Activated T-cell treated with anti-CD3 and anti-CD28 coated beads for 4 hours (primary cell): ENCODE data around the gene WWC2.
A peak's percentile ranks its signal among the peaks of the same experiment; 100 is the strongest.

Experiments
- DNase-seq: peaks from one replicate; pipeline ENCODE4 v3.0.0-alpha.2; 2020

Gene WWC2

DNA sequence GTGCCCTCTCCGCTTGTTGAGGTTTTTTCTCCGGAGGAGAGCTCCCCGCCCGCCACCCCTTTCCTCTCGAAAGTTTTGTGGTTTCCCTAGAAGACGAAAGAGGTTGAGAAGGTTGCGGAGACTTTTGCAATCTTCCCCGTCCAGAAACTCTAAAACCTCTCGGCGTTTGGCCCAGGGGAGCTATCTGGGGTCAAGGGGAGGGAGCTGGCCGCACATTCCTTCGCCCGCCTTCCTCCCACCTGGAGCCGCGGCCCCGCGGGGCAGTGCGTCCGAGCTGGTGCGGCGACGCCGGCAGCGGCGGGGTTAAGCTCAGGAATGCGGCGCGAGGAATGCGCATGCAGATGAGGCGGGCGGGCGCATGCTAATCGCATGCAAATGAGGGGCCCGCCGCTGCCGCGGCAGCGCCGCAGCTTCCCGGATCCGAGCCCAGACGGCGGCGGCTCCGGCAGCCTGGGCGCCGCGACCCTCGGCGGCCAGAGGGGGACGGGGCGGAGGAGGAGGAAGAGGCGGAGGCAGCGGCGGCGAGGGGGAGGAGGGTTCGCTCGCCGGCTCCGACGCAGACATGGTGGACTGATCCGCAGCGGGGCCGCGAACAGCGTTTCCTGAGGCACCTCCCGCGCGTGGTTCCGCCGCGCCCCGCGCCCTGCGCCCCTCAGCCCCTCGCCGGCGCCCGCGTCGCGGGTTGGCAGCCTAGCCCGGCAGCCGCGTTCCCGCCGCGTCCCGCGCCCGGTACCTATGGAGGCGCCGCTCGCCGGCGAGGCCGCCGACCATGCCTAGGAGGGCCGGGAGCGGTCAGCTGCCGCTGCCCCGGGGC, at the start of gene WWC2:
TSS of gene WWC2 (plus strand) at position 535 of the 814 bp plus-strand sequence. CDS start at position 770, 235 bp downstream.
- DNase-seq = peak; percentile 47

DNA sequence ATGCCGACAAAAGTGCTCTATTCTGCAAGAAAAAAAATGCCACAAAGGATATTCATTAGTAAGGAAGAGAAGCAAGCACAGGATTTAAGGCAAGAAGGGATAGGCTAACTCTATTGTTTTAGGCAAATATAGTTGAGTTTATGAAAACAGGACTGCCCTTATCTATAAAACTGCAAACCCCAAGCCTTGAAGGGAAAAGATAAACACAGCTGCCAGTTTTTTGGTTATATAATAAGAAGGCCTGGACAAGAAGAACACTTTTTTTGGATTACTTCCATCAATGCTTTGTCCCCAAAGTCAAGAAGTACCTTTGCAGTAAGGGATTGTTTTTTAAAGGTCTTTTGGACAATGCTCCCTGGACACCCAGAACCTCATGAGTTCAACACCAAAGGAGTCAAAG, 45.4 kb upstream of the WWC2 start:
- no peak for DNase-seq

DNA sequence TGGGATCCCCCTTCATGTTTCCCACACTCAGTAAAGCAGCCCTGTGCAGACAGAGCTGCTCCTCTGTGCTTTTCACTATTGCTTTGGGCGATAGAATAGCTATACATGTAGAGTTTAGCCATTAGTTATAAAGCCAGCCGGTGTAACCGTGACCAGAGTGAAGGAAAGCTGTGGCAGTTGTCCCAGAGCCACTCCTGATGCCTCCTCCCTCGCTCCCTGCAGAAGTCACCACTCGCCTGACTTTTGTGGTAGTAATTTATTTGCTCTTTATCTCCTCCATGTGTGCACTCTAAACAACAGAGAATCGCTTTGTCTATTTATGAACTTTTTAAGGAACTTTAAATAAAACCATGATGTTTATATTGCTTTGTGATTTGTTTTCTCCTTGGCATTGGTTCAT, 41.8 kb upstream of the WWC2 start:
- DNase-seq = no peak

DNA sequence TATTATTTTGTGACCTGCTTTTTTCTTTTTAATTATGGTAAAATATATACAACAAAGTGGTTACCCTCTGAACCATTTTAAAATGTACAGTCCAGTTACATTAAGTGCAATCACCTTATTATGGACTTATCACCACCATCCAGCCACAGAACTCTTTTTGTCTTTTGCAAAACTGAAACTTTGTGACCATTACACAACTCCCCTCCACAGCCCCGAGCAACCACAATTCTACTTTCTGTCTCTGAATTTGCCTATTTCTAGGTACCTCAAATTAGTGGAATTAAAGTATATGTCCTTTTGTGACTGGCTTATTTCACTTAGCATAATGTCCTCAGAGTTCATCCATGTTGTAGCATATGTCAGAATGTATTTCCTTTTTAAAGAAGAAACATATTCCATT, 39.3 kb upstream of the WWC2 start:
- DNase-seq = no peak

DNA sequence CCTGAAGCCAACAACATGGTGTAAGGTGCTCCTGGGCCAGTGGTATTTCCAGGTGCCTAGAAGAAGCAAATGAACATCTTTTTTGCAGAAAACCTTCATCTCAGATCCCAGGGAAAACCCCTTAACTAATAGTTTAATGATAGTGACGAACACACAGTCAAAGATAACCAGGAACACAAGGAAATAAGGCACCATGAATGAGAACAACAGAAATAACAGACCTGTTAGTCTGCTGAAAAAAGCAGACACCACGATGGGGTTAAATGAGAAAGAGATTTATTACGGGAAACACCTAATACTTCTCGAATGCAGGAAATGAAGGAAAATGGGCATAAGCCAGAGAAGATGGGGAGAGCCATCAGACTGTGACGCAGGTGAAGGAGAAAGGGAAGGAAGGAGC, 30.6 kb upstream of the WWC2 start:
- no peak for DNase-seq

DNA sequence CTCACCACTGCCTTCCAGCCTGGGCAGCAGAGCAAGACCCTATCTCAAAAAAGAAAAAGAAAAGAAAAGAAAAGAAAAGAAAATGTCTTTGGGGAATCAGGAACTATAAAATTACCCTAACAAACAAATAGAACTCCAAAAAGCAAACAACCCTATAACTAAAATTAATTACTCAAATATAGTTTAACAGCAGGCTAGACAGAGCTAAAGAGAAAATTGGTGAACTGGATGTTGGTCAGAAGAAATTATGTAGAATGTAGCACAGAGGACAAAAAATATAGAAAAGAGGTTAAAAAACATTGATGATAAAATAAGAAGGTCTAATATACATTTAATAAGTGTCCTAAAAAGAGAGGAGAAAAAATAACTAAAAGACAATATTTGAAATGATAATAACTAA, 27.8 kb upstream of the WWC2 start:
- DNase-seq = no peak

DNA sequence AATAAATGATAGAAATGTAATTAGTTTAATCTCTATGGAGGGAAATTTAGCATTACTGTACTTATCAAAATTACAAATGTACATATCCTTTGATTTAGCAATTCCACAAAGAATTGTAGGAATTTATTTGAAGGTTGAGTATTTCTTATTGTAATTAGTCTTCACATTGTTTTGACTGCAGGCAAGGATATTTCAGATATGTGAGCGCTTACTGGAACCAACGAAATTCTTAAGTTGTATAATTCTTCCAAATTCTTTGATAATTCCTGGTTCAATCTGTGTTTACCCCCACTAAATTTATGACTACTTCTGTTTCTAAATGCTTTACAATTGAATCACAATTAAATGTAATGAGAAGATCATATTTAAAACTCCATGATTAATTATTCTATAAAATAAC, 26.9 kb upstream of the WWC2 start:
- DNase-seq = no peak

DNA sequence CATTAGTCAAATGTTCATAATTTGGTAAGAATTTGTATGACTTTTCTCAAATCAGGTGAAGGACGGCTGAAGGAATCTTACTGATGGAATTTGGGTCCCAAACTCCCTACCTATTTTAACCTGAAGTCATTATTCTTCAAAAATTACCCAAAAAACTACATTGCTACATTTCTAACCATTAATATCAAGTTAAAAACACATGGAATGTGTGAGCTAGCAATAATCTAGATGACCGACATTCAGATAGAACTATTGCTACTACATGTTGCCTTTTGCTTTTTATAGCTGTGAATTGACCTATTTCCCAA, 25.3 kb upstream of the WWC2 start:
- DNase-seq = no peak

DNA sequence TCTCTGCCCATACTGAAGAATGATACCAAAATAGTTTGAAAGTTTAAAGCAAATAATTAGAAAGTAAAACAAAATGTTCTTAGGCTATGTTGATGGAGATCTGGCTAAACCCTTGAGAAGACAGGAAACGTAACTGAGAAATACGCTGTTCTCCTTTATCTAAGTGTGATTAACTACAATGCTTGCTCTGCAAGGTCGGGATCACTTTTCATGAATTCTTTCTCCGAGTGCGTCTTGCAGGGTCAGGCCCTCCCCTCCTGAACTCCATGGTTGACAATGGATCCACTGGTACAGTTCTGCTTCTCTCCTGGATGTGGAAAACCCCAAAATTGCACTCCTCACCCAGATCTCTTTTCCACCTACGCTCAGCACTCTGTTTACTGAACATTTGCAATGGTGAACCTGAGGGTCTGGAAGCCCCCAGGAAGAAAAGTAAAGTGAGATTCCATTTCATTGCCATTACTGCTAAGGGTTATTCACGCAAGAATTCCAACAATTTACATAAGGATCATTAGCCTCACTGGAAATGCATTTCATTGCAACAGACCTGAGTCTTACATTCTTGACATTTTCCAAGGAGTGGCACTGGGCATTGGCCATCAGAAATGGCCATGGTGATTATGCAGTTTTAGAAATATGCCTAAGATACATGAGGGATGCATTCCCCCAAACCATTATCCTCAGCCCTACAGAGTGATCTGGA, 24.6 kb upstream of the WWC2 start:
- no peak for DNase-seq

DNA sequence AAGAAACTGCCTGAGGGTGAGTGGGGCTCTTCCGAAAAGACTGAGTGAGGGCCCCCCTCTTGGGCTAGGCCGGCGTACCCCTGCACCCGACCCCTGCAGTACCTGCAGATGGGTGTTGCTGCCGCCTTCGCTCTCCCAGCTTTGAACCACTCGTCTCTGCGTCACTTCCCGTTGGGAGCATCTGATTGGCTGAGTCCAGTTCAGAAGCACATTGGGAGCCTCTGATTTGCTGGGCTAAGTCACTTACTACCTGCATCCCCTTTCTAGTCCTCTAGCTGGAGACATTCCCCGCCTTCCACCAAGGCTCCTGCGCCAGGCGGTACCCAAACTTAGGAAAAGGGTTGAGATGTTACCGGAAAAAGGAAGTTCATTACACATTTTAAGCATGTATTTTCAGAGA, 20.4 kb upstream of the WWC2 start:
- DNase-seq = no peak

DNA sequence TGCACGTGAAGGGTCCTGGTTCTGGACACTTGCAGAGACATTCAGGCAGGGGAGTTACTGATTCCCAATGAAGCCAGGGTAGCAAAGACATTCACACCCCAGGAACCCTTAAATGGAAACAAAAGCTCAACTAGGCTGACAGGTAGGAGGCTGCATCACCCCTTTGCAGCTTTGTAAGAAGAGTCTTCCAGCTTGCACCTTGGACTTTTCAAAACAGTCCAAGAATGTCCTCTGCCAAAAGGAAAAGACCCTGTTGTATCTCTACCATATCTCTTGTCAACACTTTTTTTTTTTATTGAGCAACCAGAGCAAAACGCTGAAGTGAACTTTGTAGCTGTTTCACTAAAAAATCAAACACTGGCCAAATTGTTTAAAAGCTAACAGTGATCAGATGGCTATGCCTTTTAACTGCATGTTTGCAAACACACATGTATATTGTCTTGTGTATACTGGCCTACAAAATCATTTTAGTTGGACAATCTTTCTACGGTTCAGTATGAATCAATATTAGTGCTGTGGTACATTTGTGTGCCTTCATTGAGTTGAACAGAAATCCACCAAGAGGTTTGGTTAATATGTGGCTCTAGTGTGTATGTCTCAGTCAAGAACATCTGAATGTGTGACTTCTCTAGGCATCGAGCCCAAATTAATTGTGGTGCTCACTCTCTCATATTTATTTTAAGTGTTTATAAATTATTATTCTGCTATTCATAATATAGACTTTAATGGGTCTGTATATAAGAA, 18.5 kb upstream of the WWC2 start:
- no peak for DNase-seq

DNA sequence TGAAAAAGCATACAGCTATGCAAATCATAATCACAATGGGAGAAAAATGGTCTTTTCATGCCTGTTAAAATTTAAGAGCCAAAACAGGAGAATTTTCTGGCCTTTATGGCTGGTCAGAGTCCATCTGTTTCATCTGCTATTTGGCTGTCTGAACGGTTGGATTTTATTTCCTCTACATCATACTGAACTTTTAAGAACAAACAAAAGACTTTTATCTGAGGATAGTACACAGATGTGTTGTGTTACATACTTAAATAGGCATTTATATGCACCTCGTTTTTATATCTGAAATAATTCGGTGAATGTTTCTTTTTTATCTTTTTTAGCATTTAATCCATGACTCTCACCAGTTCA, 18.0 kb upstream of the WWC2 start:
- DNase-seq = no peak

DNA sequence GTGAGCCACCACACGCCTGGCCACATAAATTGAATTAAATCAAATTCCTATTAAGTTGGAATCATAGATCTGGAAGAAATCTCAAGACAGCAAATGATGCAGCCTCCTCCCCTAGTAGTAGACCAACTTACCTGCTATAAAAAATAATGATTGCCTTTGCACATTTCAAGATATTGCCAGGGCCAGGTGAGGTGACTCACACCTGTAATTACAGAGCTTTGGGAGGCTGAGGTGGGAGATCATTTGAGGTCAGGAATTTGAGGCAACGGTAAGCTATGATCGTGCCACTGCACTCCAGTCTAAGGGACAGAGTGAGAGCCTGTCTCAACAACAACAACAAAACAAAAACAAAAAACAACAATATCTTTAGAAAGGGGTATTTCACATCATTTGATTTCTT, 17.0 kb upstream of the WWC2 start:
- DNase-seq = no peak

DNA sequence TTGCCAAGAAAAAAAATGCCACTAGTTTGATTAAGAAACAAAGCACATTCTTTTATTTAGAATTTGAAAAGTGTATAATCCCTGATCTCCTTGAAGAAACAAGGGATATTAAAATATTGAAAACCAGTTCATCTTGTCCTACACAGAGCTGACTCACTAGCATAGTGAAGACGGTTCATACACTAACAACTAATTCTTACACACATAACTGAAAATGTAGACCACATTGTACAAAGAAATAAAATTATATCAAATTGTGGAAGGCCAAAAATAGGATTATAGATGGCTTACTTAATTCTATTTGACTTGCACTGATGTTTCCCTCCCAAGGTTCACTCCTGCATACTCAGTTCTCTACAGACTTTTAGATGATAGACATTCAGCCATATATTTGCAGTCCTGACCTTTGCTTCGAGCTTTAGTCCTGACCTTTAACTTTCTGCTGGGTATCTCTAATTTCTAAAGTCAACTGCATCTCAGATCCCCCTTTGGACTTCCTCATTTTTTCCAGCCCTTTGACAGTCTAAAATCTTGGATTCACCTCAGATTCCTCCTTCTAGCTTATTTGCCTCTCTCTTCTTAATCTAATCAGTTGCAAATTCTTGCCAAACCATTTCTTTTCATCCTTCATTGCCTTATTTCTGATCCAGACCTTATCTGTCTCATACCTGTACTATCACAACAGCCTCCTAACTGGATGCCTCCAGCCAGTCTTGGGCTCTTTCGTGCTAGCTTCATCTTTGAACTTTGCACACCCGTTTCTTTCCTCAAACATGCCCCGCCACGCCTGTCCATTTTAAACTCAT, 4.5 kb upstream of the WWC2 start:
- DNase-seq = no peak

DNA sequence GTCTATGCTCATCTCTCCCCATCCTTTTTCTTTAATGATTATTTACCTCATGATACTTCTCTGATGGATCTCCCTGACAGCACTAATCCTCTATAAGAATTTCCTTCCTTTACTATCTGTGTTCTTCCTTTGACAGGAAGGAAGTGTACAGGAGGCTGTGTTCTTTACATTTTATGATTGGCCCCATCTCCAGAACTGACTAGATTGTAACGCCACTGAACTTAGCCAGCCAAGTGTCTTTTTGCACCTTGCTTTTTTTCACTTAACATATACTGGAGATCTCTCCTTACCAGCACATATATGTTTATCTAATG, 3.9 kb upstream of the WWC2 start:
- no peak for DNase-seq

DNA sequence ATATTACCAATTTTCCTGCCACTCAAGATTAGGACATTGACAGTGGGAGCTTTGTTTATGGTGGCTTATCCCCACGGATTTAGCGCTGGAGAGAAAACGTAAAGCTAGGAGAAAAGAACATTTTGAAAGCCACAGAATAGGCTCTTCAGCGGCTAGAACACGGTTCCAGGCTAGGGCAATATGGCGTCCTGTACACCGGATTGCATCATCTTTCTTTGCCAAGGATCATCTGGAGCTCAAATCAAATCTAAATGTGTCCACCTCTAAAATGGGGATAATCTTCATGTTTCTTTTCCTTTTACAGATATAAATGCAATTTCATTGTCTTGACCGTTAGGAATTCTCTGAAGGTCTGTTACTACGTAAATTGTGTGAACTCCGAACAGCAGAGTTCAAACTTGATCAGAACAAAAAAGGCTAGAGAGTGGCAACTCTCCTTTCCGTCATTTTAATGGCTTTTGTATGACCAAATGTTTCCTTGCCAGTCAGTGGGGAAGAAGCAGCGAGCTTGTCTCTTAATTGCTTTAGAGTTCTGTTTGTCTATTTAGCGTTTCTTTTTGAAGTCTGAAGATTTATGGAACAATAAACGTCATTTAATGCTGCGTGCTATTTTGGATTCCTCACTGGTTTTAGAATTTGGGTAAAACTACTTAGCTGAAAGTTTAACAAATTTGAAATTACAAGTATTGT, 2.6 kb upstream of the WWC2 start:
- DNase-seq = no peak

DNA sequence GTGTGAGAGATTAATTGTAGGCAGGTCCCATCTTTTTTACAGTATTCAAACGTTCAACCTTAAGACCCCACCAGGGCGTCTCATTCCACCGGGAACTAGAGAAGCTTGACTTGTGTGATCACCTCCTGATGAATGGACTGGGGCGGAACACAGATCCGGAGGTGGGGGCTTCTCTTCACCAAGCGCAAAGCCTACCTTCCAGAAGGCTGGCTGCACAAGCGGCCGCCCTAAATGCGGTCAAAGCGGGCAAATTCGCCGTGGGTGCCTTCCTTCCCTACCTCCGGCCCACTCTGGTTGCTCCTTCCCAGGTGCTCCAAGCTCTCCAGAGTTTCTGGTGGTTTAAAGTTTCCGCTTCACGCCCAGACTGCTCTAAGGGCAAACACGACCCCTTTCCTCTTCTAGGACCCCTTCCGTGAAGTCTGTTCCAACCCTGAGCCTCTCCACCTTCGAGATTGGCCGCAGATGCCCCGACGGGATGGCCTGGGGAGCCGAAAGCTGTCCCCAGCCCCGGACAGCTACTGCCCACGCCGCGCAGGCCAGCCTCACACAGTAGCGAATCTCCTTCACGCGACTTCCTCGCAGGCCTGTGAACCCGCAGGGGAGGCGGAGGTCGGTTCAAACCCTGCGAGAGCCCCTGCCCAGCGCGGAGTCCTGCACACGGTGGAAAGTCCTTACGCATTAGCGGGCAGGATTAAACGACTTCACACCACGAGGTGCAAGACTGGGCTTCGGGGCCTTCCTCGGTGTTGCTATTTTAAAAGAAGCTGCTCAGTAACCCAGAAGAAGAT, 1.6 kb upstream of the WWC2 start:
- peak; percentile 4 for DNase-seq

DNA sequence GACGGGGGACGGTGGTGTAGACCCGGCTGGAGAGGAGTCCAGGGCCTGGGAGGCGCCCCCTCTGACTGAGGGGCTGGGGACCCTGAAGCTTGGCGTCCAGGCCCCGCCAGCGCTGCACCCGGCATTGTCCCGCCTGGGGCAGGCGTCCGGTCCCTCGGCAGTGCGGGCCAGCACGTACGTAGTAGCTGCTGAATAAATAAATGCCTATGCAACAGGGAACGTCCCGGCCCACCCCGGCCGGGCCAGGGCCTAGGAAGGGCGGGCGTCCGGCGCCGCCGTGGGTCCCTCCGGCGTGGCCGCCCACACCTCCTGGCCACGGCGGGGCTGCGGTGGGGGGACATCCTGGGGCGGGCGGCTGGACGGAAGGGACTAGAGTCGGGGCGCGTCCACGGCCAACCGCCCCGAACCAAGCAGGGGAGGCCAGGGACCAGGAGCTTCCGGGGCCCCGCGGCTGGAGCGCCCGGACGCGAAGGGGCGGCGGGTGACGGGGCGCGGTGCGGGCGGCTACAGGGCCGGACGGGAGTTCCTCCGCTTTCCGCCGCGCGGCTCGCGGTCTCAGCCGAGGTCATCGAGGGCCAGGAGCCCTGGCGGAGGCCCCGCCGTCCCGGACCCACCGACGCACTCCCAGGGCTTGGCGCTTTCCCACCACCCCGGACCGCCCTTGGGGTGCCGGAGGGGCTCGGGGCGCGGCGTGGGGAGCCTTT, 886 bp upstream of the WWC2 start:
- DNase-seq = no peak

DNA sequence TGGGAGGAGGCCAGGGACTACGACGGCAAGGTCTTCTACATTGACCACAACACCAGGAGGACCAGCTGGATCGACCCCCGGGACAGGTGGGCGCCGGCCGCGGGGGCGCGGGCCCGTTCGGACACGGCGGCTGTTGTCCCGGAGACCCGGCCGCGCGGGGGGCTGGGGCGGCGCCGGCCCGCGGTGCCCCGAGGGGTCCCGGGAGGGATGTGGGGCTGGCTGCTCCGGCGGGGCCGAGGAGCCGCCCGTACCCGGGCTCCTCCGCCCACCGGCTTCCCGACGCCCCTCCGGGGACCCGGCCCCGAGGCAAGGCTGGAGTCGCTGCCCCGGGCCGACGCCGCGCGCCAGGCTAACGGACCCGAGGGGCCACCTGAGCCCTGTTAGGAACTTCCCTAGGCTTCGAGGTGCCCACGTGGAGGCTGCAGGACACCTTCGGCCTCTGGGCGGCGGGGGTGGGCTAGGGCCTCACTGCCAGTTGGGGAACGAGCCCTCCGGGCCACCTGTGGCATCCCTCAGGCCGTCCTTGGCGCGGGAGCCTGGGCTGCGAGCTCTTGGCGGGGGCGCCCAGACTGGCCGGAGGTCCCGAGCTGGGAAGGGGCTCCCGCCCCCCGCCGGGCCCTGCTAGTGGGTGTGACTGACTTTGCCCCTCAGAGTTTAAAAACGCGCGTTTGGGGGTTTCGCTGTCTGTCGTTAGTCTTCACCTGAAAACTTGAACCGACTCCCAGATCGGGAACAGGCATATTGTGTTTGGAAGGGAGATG, 660 bp downstream of the WWC2 start:
- peak; percentile 1 for DNase-seq

DNA sequence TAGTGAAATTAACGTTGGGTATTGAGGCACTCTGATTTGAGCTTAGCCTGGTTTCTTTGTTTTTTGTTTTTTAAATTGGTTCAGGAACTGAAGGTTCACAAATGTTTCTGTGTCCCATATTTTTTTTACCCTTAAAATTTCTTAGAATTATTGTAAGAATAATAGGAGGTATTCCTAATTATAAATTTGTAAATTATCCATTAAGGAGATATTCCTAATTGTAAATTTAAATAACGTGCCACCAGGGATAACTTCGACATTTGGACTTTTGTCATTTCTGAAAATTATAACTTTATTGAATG, 1.2 kb downstream of the WWC2 start:
- DNase-seq = no peak

DNA sequence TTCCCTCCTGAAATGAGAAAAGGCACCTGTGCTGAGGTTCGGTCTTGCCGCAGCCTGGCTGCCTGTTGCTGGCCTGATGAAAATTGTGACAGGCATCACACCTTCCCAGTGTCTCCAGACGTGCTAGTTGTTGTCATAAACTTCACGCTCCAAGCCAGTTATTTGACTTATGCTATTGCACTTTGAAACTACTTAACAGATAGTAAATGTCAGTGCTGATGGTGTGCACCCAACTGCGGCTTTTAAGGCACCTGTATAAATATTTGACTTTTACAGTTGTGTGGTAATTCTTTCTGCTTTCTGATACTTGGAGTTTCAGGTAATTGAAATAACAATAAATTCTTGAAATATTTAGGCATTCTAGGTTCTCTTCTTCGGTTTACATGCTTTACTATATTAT, 1.8 kb downstream of the WWC2 start:
- DNase-seq = no peak
